Dermis blood vessel endothelial cell (primary cell): ENCODE results near the gene LRRFIP1. TPM values are rescaled to one million over a fixed set of nuclear protein-coding genes. Genes with fewer than 3 reads are reported as not detected.
"Not testable (repeated sequence)": the region's sequence is repeated elsewhere in the genome, so short reads cannot be mapped to it uniquely, and the experiment has no call there.

ENCODE experiments used
- DNase-seq: peaks from one replicate; pipeline ENCODE4 v3.0.0; 2010
- total RNA-seq: library from RNA; depleted of rRNA; stranded (reverse); fragments of >200 nt; gene quantifications from 2 replicates; pipeline ENCODE4 v1.2.3, GENCODE V29; 2014

Gene LRRFIP1
- total RNA-seq, 1 donor from 2014 or later = 198 TPM

GRCh38 chr2:237597196-237598145, 29.9 kb upstream of the LRRFIP1 start:
- DNase-seq = no peak

DNA sequence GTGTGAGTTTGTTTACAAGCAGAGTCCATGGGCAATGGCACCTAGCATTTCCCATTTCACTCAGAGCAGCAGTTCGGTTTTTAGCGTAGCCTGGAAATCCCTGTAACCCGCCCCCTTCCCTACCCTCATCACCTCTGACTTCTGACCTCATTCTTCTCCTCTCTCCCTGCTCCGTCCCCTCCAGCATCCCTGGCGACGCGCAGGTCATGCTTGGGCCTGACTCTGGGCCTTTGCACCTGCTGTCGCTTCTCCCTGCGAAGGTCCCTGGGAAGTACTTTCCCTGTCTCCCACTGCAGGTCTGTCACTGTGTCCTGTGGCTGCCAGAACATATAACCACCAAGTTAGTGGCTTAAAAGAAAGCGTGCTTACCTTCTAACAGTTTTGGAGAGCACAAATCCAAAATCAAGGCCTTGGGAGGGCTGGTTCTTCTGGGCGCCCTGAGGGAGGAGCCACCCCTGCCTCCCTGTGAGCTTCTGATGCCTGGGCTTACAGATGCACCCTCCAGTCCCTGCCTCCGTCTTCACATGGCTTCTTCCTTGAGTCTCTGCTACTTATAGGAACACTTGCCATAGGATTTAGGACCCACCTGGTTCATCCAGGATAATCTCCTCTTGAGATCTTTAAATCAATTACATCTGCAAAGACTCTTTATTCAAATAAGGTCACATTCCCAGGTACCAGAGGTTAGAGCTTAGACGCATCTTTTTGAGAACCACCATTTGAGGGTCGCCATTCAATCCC, 28.7 kb upstream of the LRRFIP1 start:
- no peak for DNase-seq

DNA sequence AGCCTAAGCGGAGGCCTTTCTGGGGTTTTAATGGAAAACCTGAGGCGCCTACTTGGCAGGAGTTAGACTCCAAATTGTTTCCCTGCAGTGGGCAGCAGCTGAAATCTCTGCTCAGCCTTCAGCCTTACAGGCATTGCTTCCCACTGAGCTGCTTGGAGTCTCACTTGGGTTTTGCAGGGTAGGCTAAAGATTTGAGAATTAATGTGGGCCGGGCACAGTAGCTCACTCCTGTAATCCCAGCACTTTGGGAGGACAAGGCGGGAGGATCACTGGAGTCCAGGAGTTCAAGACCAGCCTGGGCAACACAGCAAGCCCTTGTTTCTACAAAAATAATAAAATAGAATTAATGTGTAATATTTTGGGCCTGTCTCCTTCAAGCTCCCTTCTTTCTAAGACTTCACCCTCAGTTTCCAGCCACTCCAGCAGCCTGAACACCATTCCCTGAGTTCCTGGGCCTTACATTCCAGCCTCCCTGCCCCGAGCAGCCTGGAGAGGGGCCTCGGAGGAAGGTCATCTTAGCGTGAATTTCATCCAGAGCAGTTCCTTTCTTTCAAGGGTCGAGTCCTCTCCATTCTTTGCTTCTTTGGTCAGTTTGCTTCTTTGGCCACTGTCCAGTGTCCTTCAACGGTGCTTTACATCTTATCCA, 27.8 kb upstream of the LRRFIP1 start:
- no peak for DNase-seq

- peak; percentile 69 for DNase-seq
Observed at GRCh38 chr2:237600205-237600846, 27.1 kb upstream of the LRRFIP1 start.

GRCh38 chr2:237601453-237602116, 25.8 kb upstream of the LRRFIP1 start:
- DNase-seq = peak; percentile 50

DNA sequence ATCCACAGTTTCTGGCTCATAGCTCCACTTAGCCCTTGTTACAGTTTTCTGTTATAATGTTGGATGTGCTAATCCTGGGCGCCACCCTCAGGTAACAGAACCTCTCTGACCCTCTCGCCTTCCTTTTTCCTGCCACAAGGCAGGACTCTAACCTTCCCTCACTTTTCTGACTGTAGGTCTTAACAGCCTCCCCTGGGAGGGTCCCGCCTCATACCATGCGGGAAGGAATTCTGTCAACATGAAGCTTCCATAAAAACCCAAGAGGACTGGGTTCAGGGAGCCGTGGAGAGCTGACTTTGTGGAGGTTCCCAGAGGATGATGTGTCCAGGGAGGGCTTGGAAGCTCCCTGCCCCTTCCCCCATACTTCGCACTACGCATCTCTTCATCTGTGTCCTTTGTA, 25.0 kb upstream of the LRRFIP1 start:
- no peak for DNase-seq

DNA sequence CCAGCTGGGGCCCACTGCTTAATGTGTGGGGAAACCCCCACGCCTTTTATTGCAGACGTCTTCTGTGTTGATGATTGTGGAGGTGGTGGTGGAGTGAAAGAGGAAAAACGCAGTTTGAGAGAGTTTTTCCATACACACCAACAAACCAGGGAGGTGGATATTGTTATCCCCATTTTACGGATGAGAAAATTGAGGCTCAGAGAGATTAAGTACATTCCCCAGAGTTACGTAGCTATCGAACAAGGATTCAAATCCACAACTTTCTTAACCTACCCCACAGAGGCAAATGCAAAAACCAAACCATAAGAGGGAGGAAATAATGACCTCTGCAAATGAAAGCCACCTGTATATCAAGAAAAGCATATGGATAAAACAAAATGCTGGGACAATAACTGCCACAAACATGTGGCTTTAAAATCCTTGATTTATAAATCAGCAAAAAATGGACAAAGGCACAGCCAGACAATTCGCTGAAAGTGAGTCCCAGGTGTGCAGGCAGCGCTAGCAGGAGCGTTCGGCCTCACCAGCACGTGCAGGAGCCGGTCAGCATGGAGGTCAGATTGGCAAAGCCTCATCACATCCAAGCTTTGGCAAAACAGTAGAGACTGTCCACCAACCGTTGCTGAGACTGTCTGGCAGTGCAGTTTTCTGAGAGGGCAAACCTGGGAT, 24.2 kb upstream of the LRRFIP1 start:
- DNase-seq = no peak

DNA sequence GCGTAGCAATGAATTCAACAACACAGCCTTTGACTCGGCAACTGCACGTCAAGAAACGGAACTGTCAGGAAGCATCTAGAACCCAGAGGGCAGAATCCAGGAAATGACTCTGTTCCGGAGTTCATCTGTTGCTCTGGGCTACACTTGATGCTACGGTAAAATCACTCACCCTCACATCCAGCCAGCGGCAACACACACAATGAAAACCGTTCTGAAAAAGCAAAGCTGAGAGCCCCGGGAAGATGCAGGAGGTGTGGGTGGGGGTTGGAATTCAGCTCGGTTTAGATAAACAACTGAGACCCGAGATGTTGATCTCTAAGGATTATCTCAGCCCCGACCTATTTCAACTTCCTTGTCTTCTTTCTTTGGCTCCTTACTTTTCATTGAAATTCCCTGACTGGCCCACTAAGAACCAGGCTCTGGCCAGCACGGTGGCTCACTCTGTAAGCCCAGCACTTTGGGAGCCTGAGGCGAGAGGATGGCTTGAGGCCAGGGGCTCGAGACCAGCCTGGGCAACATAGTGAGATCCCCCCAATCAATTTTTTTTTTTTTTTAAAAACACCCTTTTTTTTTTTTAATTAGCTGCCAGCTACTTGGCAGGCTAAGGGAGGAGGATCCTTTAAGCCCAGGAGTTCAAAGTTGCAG, 23.5 kb upstream of the LRRFIP1 start:
- peak; percentile 99 for DNase-seq

GRCh38 chr2:237604391-237604790, 23.0 kb upstream of the LRRFIP1 start:
- no peak for DNase-seq

DNA sequence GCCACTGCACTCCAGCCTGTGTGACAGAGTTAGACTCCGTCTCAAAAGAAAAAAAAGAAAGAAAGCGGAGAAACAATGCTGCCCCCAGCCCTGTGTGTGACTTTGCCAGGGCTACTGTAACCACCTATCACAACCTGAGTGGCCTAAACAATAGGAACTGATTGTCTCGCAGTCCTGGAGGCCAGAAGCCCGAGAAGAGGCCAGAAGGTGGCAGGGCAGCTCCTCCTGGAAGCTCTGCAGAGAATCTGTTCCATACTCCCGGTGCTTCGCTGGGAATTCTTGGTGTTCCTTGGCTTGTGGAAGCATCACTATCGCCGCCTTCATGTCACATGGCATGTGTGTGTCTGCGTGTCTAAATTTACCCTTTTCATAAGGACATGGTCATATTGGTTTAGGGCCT, 22.4 kb upstream of the LRRFIP1 start:
- peak; percentile 86 for DNase-seq

DNA sequence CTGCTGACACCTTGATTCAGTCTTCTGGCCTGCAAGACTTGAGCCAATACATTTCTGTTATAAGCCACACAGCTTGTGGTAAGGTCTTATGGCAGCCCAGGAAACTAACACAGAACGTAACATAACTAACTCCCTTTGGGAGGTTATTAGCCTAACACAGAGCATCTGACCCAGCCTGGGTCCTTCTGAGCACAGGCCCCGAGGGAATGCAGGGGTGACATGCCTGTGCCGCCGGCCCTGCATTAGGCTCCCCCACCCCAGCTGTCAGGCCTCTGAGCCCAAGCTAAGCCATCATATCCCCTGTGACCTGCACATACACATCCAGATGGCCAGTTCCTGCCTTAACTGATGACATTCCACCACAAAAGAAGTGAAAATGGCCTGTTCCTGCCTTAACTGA, 20.9 kb upstream of the LRRFIP1 start:
- DNase-seq = not testable (repeated sequence)

DNA sequence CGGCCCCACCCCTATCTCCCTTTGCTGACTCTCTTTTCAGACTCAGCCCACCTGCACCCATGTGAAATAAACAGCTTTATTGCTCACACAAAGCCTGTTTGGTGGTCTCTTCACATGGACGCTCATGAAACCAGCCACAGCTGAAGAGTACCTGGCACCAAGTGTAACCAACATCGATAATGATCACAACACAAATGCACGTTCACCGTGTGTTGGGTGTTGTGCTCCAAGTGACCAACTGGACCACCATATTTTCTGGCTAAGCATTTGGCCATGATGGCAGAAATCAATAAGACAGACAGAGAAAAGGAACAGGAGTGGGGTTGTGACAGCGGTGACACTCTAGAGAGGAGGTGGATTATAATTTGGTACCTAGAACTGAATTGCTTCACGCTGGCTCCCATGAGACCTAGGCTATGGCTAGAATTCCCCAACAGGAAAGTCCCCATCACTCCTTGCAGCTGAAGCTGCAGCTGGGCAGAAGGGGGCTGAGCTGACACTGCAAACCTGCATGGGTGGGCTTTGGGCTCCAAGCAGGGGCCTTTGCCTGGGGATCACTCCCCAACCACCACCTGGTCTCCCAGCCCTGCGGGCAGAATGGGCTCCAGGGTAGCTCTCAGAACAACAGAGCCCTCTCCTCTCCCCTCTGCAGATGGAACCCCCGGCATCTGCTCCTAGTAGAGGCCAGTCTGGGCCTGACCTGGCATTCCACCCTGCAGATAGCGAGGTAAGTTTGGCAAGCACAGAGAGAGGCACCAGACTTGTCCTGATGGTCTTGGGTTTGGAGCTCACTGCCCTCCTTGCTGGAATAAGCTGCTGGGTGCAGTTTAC, 14.6 kb upstream of the LRRFIP1 start:
- no peak for DNase-seq

DNA sequence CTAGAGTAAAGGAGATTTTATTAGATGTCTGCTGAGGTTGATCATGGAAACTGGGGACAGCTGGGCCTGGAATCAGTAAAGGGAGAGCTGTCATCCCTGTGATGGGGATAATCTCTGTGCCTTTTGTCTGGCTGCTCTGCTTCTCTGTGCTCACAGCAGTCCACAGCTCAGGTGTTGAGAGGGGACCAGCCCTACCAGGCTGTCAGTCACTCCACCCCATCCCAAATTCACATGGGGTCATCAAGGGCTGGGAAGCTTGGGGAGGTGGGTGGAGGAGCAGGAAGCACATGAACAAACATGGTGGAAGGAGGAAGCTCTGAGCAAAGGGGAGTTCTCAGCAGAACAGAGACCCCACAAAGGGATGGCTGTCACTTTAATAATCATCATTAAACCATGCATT, 13.7 kb upstream of the LRRFIP1 start:
- no peak for DNase-seq

- peak; percentile 91 for DNase-seq
Observed at GRCh38 chr2:237614151-237614720, 13.2 kb upstream of the LRRFIP1 start.

GRCh38 chr2:237615631-237616249, 11.6 kb upstream of the LRRFIP1 start:
- DNase-seq = peak; percentile 61

DNA sequence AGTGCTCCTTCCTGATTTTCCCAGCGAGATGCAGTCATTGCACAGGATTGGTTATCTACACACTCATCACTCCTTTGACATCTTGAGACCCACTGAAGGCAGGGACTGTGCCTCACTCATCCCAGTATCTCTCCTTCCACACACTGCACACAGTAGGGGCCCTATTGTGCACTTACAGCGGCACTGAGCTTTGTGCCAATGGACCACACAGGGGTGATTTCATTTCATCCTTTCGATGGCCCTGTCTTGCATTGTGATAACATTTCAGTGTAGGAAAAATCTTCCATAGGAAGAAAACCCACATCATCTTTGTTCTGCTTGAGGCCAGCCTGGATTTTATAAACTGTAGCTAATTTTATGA, 11.0 kb upstream of the LRRFIP1 start:
- peak; percentile 45 for DNase-seq

DNA sequence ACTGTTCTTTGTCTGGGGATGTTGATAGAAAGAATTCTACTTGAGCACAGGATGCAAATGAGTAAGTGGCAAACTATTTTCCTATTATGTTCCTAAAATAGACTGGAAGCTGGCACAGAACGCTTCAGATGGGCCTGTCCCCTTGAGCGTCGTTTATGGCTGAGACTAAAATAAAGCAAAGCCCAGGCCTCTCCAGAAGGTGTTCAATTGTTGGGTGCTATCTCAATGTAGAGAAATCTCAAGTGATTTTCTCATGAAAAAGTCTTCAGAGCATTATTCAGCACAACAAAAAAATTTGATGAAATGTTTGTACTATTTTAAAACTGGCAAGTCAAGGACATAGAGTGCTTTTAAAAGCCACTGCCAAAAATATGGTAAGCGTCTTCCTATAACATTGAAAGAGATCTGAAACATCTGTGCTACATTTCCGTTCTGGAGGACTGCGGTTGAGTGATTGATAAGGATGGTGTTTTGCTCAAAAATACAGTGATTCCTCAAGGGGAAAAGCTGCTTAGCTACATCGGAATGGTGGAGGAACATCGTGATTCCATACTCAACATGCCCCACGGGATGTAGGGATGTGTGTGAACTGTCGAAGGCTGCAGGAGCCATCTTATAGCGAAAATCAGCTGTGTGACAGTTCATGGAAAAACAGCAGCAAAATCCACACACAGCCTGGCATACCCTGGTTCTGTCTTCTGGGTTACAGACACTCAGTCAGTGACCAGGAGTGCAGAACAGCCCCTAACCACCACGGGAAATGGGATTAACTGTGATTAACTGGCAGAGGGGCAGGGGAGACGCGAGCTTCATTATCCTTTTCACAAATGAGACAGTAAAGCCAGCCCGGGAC, 10.4 kb upstream of the LRRFIP1 start:
- peak; percentile 91 for DNase-seq

DNA sequence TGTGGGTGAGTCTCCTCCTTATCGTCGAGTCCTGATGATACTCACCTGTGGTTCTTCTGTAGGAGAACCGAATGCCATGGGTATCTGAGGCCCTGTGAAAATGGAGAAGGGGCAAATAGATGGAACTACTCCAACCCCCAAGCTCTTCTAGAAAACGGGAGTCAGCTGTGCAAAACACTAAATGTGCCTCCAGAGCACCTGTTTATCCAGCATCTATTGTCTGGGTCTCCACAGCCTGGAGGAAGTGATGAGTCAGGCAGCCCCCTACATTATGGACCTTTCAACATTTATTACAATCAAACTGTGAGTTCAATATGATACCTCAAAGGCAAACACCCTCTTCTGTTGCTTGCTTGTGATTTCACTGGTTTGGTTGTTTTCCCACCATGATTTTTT, 9.8 kb upstream of the LRRFIP1 start:
- peak; percentile 75 for DNase-seq
